Endothelial cell of umbilical vein (primary cell): ENCODE results near the gene CCP110. TPM values are rescaled to one million over a fixed set of nuclear protein-coding genes. Genes with fewer than 3 reads are reported as not detected.

Experiments used
- BruUV-seq: library from RNA; stranded (reverse); fragments of 400-500 nt; replicated peaks from 2 replicates; lab custom pipeline; 2021; lab: Mats Ljungman, UMichigan
- CTCF ChIA-PET: fragments of 300-600, 350-600 bp; sonication (Branson Sonifier 250); formaldehyde crosslinking; loops from one replicate; lab custom pipeline; 2021; ENCODE audit warnings: antibody characterized with exemption, inconsistent platforms; lab: Charles Lee
- POLR2A ChIA-PET: fragments of 300-600, 350-600 bp; sonication (Branson Sonifier 250); formaldehyde crosslinking; loops from one replicate; lab custom pipeline; 2021; ENCODE audit warnings: antibody characterized with exemption, inconsistent platforms; lab: Charles Lee
- DNase-seq: peaks from one replicate; pipeline ENCODE4 v3.0.0-alpha.2; 2011; ENCODE audit warnings: low read depth, low spot score
- FAIRE-seq: peaks from 2 replicates; lab custom pipeline; 2011; peaks lifted over from hg19 to GRCh38; lab: Jason Lieb, UNC
- H2AFZ ChIP-seq: 2 replicates; pipeline ENCODE4 v1.6.0; 2012; ENCODE audit warnings: low read depth, low read length, control low read depth, inconsistent platforms
- H3K27ac ChIP-seq: 2 replicates; pipeline ENCODE4 v1.5.1; 2011; ENCODE audit warnings: low read depth, mild to moderate bottlenecking, control low read depth, low read length, moderate library complexity; ENCODE audit not compliant: insufficient read depth
- H3K27me3 ChIP-seq, 2 experiments: 2 replicates each; pipeline versions ENCODE4 v1.6.0 to v1.6.1; 2011; ENCODE audit warnings: low read length in 2 of 2, mixed read lengths in 1 of 2; ENCODE audit not compliant: control insufficient read depth in 2 of 2, insufficient read depth in 2 of 2
- H3K36me3 ChIP-seq, 2 experiments: 2 replicates in 1 of 2; 3 replicates in 1 of 2; pipeline ENCODE4 v1.5.1; 2011; ENCODE audit warnings: low read length in 2 of 2, mild to moderate bottlenecking in 1 of 2, moderate library complexity in 1 of 2; ENCODE audit not compliant: control insufficient read depth in 2 of 2, insufficient read depth in 2 of 2; ENCODE audit errors: extremely low read depth in 1 of 2
- H3K4me1 ChIP-seq: 3 replicates; pipeline ENCODE4 v1.5.1; 2011; ENCODE audit warnings: mild to moderate bottlenecking, low read length; ENCODE audit not compliant: control insufficient read depth, insufficient read depth; ENCODE audit errors: extremely low read depth
- H3K4me2 ChIP-seq: 2 replicates; pipeline ENCODE4 v1.6.1; 2011; ENCODE audit warnings: low read length, control low read depth, mixed read lengths; ENCODE audit not compliant: insufficient read depth
- H3K4me3 ChIP-seq, 3 experiments: fragments of 200-600 bp in 1 of 3; sonication (generic), shearing (Covaris generic) in 1 of 3; replicated peaks in 1 of 3; 2 replicates each; pipeline ENCODE4 v1.5.1; 2011 to 2016; ENCODE audit warnings: control low read depth in 3 of 3, low read length in 3 of 3, mild to moderate bottlenecking in 2 of 3, inconsistent platforms in 1 of 3, low read depth in 1 of 3, moderate library complexity in 1 of 3; ENCODE audit not compliant: insufficient read depth in 1 of 3
- H3K79me2 ChIP-seq: 2 replicates; pipeline ENCODE4 v1.6.0; 2012; ENCODE audit warnings: low read length, inconsistent platforms; ENCODE audit not compliant: control insufficient read depth, insufficient read depth
- H3K9ac ChIP-seq: replicated peaks from 2 replicates; pipeline ENCODE3; 2011; ENCODE audit warnings: low read length, control low read depth; ENCODE audit not compliant: insufficient read depth; ENCODE audit errors: extremely low read depth
- H3K9me1 ChIP-seq: replicated peaks from 3 replicates; pipeline ENCODE4 v1.6.0; 2011; ENCODE audit warnings: mild to moderate bottlenecking, low read length; ENCODE audit not compliant: control insufficient read depth, insufficient read depth; ENCODE audit errors: extremely low read depth
- H3K9me3 ChIP-seq: replicated peaks from 2 replicates; pipeline ENCODE4 v1.5.1; 2012; ENCODE audit warnings: low read length, inconsistent platforms; ENCODE audit not compliant: control insufficient read depth, insufficient read depth
- H4K20me1 ChIP-seq: replicated peaks from 2 replicates; pipeline ENCODE3; 2011; ENCODE audit warnings: mild to moderate bottlenecking, low read length; ENCODE audit not compliant: control insufficient read depth, insufficient read depth; ENCODE audit errors: extremely low read depth
- CTCF ChIP-seq, 2 donors: IDR thresholded peaks; 1 replicate in 1 of 2; 2 replicates in 1 of 2; pipeline ENCODE4 v1.5.1; 2011; ENCODE audit warnings: low read length in 2 of 2, mild to moderate bottlenecking in 2 of 2, moderate library complexity in 2 of 2, control low read depth in 1 of 2, inconsistent platforms in 1 of 2, low read depth in 1 of 2; ENCODE audit not compliant: insufficient read depth in 1 of 2; ENCODE audit errors: extremely low read depth in 1 of 2
- EZH2 ChIP-seq: IDR thresholded peaks from 2 replicates; pipeline ENCODE4 v1.6.1; 2012; ENCODE audit warnings: borderline replicate concordance, low read depth, mild to moderate bottlenecking, moderate library complexity, low read length, inconsistent platforms; ENCODE audit not compliant: severe bottlenecking
- FOS ChIP-seq: IDR thresholded peaks from 2 replicates; pipeline ENCODE4 v1.6.1; 2011; ENCODE audit warnings: mild to moderate bottlenecking, low read length, moderate library complexity, borderline replicate concordance; ENCODE audit not compliant: insufficient read depth
- GATA2 ChIP-seq: IDR thresholded peaks from 2 replicates; pipeline ENCODE4 v1.7.0; 2011; ENCODE audit warnings: low read depth, mild to moderate bottlenecking, moderate library complexity, mixed read lengths, low read length; ENCODE audit not compliant: insufficient read length, insufficient read depth
- JUN ChIP-seq: IDR thresholded peaks from 2 replicates; pipeline ENCODE4 v1.6.1; 2011; ENCODE audit warnings: borderline replicate concordance, low read depth; ENCODE audit not compliant: insufficient read length, insufficient read depth
- MAX ChIP-seq: IDR thresholded peaks from 2 replicates; pipeline ENCODE4 v1.6.1; 2011; ENCODE audit not compliant: insufficient read depth, insufficient read length
- MYC ChIP-seq: IDR thresholded peaks from one replicate; pipeline ENCODE4 v1.6.1; 2011; ENCODE audit warnings: mild to moderate bottlenecking, low read depth, low read length
- POLR2A ChIP-seq: IDR thresholded peaks from 2 replicates; pipeline ENCODE4 v1.6.1; 2012; ENCODE audit warnings: low read depth, mild to moderate bottlenecking, control low read depth, low read length
- POLR2AphosphoS5 ChIP-seq: IDR thresholded peaks from 2 replicates; pipeline ENCODE4 v1.6.1; 2012; ENCODE audit warnings: low read depth, mild to moderate bottlenecking, control low read depth, low read length, moderate library complexity; ENCODE audit not compliant: insufficient read depth
- dilution Hi-C: fragments of 300-500 bp; cut with MboI; formaldehyde crosslinking; loops from one replicate; pipeline ENCODE4 v1.15.0; 2019; ENCODE audit warnings: low sequenced_read_pairs; ENCODE audit not compliant: extremely low pct_ligation_motif_present
- intact Hi-C: fragments of 100-400 bp; cut with micrococcal nuclease; formaldehyde crosslinking; loops from one replicate; pipeline ENCODE4 v1.10.0; 2022
- polyA plus RNA-seq, 4 experiments: library from polyadenylated mRNA; depleted of rRNA in 3 of 4; stranded (reverse) in 3 of 4; unstranded in 1 of 4; fragments of >200 nt; gene quantifications; 2 replicates each; pipeline versions ENCODE4 v1.2.1 to v1.2.3, GENCODE V29; 2011 to 2012; ENCODE audit warnings: missing spikeins in 1 of 4
- total RNA-seq: library from RNA; stranded (reverse); gene quantifications from 2 replicates; pipeline ENCODE4 v1.2.3, GENCODE V29; 2021

The CCP110 gene
- total and polyA plus RNA-seq, 2 donors (not counting 3 experiments of a cell fraction or from before 2014, with no cell fraction given) = 3.7 to 16.5 TPM

GRCh38 chr16:19488213-19488640, 35.5 kb upstream of the CCP110 start:
- H3K9ac ChIP-seq = no peak overlapping the region
- no TSS peak for BruUV-seq
- DNase-seq (no peak), FAIRE-seq (no peak)
- H3K9me1 ChIP-seq = no peaks in the 10 kb centered on the region
- no peak overlapping the region for H3K4me2 ChIP-seq
- TF ChIP-seq EZH2 (no peak), GATA2 (no peak), MYC (no peak), CTCF (IDR thresholded peaks at IDR 0.05; ENCODE audit: extremely low read depth in 1 of 2, insufficient read depth in 1 of 2, low read depth in 1 of 2, low read length in 2 of 2) (no peak), POLR2A (no peak)
- intact Hi-C loops = no loop called here
- no peak overlapping the region for H2AFZ ChIP-seq
- H3K4me1 ChIP-seq = no peaks in the 10 kb centered on the region
- no peaks in the 10 kb centered on the region for H3K27me3 ChIP-seq
- no peak overlapping the region for H3K27ac ChIP-seq
- dilution Hi-C loops = no loop called here
- no peak overlapping the region for H3K4me3 ChIP-seq
- H3K9me3 ChIP-seq = no peaks in the 10 kb centered on the region
- H4K20me1 ChIP-seq = no peaks in the 10 kb centered on the region
- no peaks in the 10 kb centered on the region for H3K36me3 ChIP-seq
- ChIA-PET CTCF (interaction anchor here (3.7 kb wide), 1 partner anchor 15 kb away, joined by 24 read pairs; no protein-coding TSS in a partner anchor), POLR2A (no interaction called here)
- H3K79me2 ChIP-seq = no peaks in the 10 kb centered on the region

DNA sequence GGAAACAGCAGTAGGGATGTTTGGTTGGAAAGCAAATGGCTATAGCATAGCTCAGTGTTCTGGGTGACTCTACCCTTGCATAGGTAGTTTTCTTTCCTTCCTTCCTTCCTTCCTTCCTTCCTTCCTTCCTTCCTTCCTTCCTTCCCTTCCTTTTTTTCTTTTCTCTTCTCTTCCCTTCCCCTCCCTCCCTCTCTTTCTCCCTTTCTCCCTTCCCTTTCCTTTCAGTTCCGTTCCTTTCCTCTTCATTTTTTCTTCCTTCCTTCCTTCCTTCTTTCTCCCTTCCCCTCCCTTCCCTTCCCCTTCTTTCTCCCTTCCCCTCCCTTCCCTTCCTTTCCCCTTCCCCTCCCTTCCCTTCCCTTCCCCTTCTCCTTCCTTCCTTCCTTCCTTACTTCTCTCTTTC, 33.1 kb upstream of the CCP110 start:
- no peaks in the 10 kb centered on the region for H3K4me1 ChIP-seq
- no peak overlapping the region for H3K4me3 ChIP-seq
- no peaks in the 10 kb centered on the region for H4K20me1 ChIP-seq
- no peak for TF ChIP-seq MAX
- TF ChIP-seq POLR2A = no peak
- TF ChIP-seq CTCF (IDR thresholded peaks at IDR 0.05; ENCODE audit: extremely low read depth in 1 of 2, insufficient read depth in 1 of 2, low read depth in 1 of 2, low read length in 2 of 2) = no peak
- TF ChIP-seq FOS = no peak
- TF ChIP-seq MYC = no peak
- no peak for TF ChIP-seq GATA2
- no peak for TF ChIP-seq JUN
- no peak for TF ChIP-seq EZH2
- TF ChIP-seq POLR2AphosphoS5 = no peak
- no peaks in the 10 kb centered on the region for H3K36me3 ChIP-seq
- no TSS peak for BruUV-seq
- H3K27me3 ChIP-seq = no peaks in the 10 kb centered on the region
- H3K9me1 ChIP-seq = no peaks in the 10 kb centered on the region
- H2AFZ ChIP-seq = no peak overlapping the region
- no peak overlapping the region for H3K9ac ChIP-seq
- intact Hi-C loops (no loop called here), dilution Hi-C loops (no loop called here)
- no peaks in the 10 kb centered on the region for H3K9me3 ChIP-seq
- FAIRE-seq (no peak), DNase-seq (no peak)
- ChIA-PET POLR2A (no interaction called here), CTCF (interaction anchor here (1.5 to 3.7 kb wide), 2 partner anchors 12 to 101 kb away, joined by 3 to 24 read pairs; no protein-coding TSS in a partner anchor)
- H3K79me2 ChIP-seq = no peaks in the 10 kb centered on the region
- H3K4me2 ChIP-seq = no peak overlapping the region
- H3K27ac ChIP-seq = no peak overlapping the region
